Measurements from ENCODE around the gene COL9A2.

The COL9A2 gene

DNA sequence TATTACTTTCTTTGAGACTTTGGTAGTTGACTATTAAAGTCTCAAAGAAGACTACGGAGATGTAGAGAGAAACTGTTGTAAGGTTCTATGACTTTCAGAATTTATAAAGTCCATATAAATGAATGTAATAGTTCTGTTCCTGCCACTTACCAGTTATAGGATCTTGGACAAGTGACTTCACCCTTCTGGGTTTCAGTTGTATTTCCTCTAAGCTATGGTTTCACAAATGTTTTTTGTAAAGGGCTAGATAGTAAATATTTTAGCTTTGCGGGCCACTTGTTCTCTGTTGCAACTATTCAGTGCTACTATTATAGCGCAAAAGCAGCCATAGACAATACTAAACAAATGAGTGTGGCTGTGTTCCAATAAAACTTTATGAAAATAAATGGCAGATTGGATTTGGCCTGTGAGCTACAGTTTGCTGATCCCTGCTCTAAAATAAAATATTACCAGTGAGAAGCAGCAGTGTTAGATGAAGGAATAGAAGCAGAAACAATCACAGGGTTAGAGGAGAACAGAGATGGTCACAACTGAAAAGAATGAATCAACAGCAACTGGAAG lies 44.4 kb downstream of the COL9A2 start:
- Mint-ChIP-seq H3K27me3 (ENCODE audit: low read depth) (no peaks in the 10 kb centered on the region), H3K4me3 (no peak overlapping the region), H3K9me3 (no peaks in the 10 kb centered on the region), H3K4me1 (ENCODE audit: low read depth) (peaks cover 9% of the 10 kb centered on the region), H3K36me3 (ENCODE audit: low read depth) (peaks cover 49% of the 10 kb centered on the region), H3K27ac (no peak overlapping the region)
- DNase-seq (ENCODE audit: low spot score) = no peak

DNA sequence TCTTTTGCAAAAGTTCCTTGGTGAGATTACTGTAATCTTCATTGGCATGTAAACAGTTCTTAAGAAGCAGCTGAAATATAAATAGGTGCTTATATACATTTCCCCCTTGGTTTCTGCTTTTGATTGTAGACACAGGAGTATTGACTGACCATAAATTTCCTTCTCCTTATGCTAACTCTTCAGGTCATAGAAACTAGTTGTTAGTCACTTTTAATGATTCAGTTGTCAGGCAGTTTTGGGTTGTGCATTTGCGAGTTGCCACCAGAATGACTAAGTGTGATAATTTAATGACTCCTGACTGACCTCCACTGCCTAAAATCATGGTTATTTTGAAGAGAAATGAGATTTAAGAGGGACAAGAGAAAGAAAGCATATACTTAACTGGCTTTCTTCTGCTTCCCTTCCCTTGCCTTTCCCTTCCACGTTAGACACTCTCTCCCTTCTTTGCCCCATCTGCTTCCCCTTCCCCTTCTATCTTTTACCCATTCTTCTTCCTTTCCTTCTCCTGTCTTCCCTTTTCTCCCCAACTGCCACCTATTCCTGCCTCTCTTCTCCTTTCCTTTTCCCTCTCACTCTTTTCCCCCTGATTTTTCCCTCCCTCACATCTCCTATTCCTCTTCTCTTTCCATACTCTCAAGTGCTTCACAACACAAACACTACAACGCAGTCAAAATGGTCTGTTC lies 46.8 kb downstream of the COL9A2 start:
- H3K9me3 Mint-ChIP-seq = no peaks in the 10 kb centered on the region
- peak; percentile 22 for DNase-seq (ENCODE audit: low spot score)
- H3K27ac Mint-ChIP-seq = peak overlapping the region; percentile 39
- H3K27me3 Mint-ChIP-seq (ENCODE audit: low read depth) = no peaks in the 10 kb centered on the region
- H3K4me3 Mint-ChIP-seq = no peak overlapping the region
- peaks cover 53% of the 10 kb centered on the region for H3K36me3 Mint-ChIP-seq (ENCODE audit: low read depth)
- peaks cover 15% of the 10 kb centered on the region for H3K4me1 Mint-ChIP-seq (ENCODE audit: low read depth)

DNA sequence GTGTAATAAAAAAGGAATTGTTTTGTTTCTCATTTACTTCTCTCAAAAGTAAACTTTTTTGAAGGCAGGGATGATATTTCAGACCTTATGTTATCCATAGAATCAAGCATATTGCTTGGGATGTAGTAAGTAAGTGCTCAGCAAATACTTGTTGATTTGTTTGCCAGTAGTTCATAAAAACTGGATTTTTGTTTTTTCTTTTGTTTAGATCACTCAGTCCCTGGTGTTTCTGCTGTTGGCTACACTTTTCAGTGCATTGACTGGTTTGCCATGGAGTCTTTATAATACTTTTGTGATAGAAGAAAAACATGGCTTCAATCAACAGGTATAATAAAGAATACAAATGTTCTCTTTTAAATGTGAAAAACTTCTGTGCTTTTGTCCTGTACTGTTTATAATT lies 48.9 kb downstream of the COL9A2 start:
- no peaks in the 10 kb centered on the region for H3K9me3 Mint-ChIP-seq
- H3K36me3 Mint-ChIP-seq (ENCODE audit: low read depth) = peaks cover 50% of the 10 kb centered on the region
- no peak overlapping the region for H3K4me3 Mint-ChIP-seq
- no peak overlapping the region for H3K27ac Mint-ChIP-seq
- DNase-seq (ENCODE audit: low spot score) = no peak
- peaks cover 22% of the 10 kb centered on the region for H3K4me1 Mint-ChIP-seq (ENCODE audit: low read depth)
- no peaks in the 10 kb centered on the region for H3K27me3 Mint-ChIP-seq (ENCODE audit: low read depth)

DNA sequence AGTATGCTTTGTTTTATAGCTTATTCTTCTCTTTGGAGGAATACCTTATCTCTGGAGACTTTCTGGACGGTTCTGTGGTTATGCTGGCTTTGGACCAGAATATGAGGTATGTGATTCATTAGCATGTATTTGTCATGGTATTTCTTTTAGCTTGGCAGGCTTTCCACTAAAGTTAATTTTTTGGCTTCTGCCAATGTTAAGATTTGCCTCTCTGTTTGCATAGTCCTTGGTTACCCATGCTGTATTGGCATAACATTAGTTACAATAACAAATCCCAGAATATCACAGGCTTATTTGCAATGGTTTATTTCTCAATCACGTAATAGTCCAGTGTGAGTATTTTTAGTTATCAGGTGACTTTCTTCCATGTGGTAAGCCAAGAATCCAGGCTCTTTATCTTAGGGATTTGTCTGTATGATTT lies 49.3 kb downstream of the COL9A2 start:
- Mint-ChIP-seq H3K36me3 (ENCODE audit: low read depth) (peaks cover 52% of the 10 kb centered on the region), H3K4me1 (ENCODE audit: low read depth) (peaks cover 26% of the 10 kb centered on the region)

DNA sequence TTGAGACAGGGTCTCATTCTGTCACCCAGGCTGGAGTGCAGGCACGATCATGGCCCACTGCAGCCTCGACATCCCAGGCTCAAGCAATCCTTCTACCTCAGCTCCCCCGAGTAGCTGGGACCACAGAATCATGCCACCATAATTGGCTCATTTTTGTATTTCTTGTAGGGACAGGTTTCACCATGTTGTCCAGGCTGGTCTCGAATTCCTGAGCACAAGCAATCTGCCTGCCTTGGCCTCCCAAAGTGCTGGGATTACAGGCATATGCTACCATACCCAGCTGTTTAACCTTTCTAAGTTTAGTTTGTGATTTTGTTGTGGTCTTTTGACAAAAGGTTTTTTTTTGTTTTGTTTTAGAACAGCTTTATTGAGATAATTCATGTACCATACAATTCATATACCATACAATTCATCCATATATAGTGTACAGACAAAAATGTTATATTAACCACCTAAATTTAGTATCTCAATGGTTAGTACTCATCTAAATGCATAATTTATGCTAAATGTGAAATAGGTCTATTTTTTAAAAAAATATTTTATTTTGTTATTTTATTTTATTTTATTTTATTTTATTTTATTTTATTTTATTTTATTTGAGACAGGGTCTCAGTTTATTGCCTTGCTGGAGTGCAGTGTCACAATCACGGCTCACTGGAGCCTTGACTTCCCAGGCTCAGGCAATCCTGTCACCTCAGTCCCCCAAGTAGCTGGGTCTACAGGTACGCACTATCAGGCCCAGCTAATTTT lies 50.1 kb downstream of the COL9A2 start:
- no peak overlapping the region for H3K27ac Mint-ChIP-seq
- H3K9me3 Mint-ChIP-seq = no peaks in the 10 kb centered on the region
- no peak for DNase-seq (ENCODE audit: low spot score)
- H3K36me3 Mint-ChIP-seq (ENCODE audit: low read depth) = peaks cover 51% of the 10 kb centered on the region
- H3K4me3 Mint-ChIP-seq = no peak overlapping the region
- H3K4me1 Mint-ChIP-seq (ENCODE audit: low read depth) = peaks cover 31% of the 10 kb centered on the region
- H3K27me3 Mint-ChIP-seq (ENCODE audit: low read depth) = no peaks in the 10 kb centered on the region

More for the DNA sequence above, 49.3 kb downstream of the COL9A2 start:
- no peak overlapping the region for H3K4me3 Mint-ChIP-seq
- H3K27me3 Mint-ChIP-seq (ENCODE audit: low read depth) = no peaks in the 10 kb centered on the region
- H3K27ac Mint-ChIP-seq = no peak overlapping the region
- DNase-seq (ENCODE audit: low spot score) = no peak
- no peaks in the 10 kb centered on the region for H3K9me3 Mint-ChIP-seq

DNA sequence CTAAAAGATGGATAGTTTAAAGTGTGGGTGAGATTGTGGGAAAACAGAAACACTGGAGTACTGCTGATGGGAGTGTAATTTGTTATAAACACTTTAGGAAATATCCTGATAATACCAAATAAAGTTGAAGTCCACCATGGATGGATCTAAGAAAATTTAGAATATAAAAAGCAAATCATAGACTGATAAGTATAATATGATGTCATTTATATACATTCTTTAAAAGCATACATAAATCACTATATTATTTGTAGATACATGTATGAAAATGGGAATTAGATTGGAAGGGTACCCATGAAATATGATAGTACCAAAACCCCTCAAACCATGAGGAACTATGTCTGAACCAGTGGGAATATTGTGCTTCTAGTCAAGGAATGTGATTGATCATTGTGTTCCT lies 51.2 kb downstream of the COL9A2 start:
- H3K4me1 Mint-ChIP-seq (ENCODE audit: low read depth) = peaks cover 38% of the 10 kb centered on the region
- no peak overlapping the region for H3K27ac Mint-ChIP-seq
- H3K27me3 Mint-ChIP-seq (ENCODE audit: low read depth) = no peaks in the 10 kb centered on the region
- no peak overlapping the region for H3K4me3 Mint-ChIP-seq
- no peak for DNase-seq (ENCODE audit: low spot score)
- H3K9me3 Mint-ChIP-seq = no peaks in the 10 kb centered on the region
- H3K36me3 Mint-ChIP-seq (ENCODE audit: low read depth) = peaks cover 54% of the 10 kb centered on the region

DNA sequence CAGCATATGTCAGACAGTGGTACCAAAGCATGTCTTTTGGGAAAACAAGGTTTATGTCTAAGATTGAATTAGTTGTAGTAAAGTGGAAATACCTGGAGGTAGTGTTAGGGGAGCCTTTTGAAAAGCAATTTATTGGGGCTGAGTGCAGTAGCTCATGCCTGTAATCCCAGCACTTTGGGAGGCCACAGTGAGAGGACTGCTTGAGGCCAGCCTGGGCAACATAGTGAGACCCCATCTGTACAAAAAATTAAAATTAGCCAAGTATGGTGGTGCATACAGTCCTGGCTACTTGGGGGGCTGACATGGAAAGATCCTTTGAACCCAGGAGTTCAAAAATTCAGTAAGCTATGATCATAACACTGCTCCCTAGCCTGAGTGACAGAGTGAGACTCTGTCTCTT lies 51.8 kb downstream of the COL9A2 start:
- Mint-ChIP-seq H3K27ac (no peak overlapping the region), H3K27me3 (ENCODE audit: low read depth) (no peaks in the 10 kb centered on the region), H3K36me3 (ENCODE audit: low read depth) (peaks cover 55% of the 10 kb centered on the region), H3K4me3 (no peak overlapping the region), H3K9me3 (no peaks in the 10 kb centered on the region), H3K4me1 (ENCODE audit: low read depth) (peaks cover 38% of the 10 kb centered on the region)
- DNase-seq (ENCODE audit: low spot score) = no peak

DNA sequence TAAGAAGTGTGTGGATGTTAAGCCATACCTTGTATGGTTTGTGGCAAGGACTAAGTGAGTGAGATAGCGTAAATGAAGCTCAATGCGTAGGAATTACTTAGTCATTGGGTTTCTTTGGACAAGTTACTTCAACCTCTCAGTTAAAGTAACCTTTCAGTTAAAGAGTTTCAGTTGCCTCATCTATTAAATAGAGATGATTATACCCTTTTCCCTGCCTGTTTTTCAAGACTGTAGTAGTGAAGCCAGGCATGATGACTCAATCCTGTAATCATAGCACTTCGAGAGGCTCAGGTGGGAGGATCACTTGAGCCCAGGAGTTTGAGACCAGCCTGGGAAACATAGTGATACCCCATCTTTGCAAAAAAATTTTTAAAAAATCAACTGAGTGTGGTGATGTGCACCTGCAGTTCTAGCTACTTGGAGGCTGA lies 52.7 kb downstream of the COL9A2 start:
- DNase-seq (ENCODE audit: low spot score) = peak; percentile 56
- H3K27me3 Mint-ChIP-seq (ENCODE audit: low read depth) = no peaks in the 10 kb centered on the region
- H3K4me1 Mint-ChIP-seq (ENCODE audit: low read depth) = peaks cover 38% of the 10 kb centered on the region
- peaks cover 53% of the 10 kb centered on the region for H3K36me3 Mint-ChIP-seq (ENCODE audit: low read depth)
- no peaks in the 10 kb centered on the region for H3K9me3 Mint-ChIP-seq
- no peak overlapping the region for H3K4me3 Mint-ChIP-seq
- peak overlapping the region; percentile 49 for H3K27ac Mint-ChIP-seq

DNA sequence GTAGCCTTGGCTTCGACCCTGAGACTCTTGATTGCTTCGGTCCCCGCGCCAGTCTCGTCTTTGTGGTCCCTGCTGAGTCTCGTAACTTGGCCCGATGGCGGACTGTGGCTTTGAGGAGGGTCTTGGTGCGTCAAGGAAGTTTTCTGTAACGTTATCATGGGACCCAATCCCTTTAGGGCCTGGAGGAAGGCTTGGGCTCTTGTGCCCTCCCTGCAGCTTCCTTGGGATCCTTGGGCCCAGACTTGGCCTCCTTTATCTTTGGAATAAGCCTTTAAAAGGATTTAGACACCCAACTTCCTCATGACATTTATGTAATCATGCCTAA lies 58.7 kb downstream of the COL9A2 start:
- no peak for DNase-seq (ENCODE audit: low spot score)
- H3K27ac Mint-ChIP-seq = peak overlapping the region; percentile 99
- H3K9me3 Mint-ChIP-seq = no peaks in the 10 kb centered on the region
- H3K4me1 Mint-ChIP-seq (ENCODE audit: low read depth) = peaks cover 46% of the 10 kb centered on the region
- no peaks in the 10 kb centered on the region for H3K27me3 Mint-ChIP-seq (ENCODE audit: low read depth)
- peak overlapping the region; percentile 97 for H3K4me3 Mint-ChIP-seq
- peaks cover 46% of the 10 kb centered on the region for H3K36me3 Mint-ChIP-seq (ENCODE audit: low read depth)

DNA sequence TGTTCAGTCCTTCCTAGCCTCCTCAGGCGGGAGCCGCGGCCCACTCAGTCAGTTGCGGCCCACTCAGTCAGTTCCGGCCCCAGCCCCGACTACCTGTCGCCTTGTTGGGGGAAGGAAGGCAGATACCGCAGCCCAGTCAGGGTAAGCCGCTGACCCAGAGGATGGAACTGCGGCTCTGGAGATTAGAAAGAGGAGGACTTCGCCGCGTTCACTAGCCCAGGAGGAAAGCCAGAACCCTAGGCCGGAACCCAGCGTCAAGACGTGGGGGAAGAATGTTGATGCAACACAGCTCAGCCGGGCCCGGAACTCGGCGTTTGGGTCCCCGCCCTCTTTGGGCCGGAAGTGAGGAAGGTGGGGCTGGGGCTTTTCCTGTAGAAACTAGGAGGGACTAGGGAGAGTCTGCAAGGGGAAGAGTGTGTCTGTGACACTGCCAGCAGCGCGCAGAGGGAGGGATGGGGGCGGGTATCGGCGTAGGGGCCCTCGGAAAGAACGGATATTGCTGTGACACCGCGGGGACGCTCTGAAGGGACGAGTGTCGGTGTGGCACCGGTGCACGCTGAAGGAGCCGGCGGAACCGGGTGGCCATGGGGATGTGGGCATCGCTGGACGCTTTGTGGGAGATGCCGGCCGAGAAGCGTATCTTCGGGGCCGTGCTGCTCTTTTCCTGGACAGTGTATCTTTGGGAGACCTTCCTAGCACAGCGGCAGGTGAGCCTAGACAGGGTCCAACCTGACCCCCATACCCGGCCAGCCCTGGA lies 59.2 kb downstream of the COL9A2 start, which contains the start of gene ZMPSTE24:
TSS of gene ZMPSTE24 (plus strand) at position 549 of the 757 bp plus-strand sequence. CDS start at position 585, 36 bp downstream.
- H3K27me3 Mint-ChIP-seq (ENCODE audit: low read depth) = no peaks in the 10 kb centered on the region
- peaks cover 42% of the 10 kb centered on the region for H3K36me3 Mint-ChIP-seq (ENCODE audit: low read depth)
- H3K9me3 Mint-ChIP-seq = no peaks in the 10 kb centered on the region
- peaks cover 45% of the 10 kb centered on the region for H3K4me1 Mint-ChIP-seq (ENCODE audit: low read depth)
- DNase-seq (ENCODE audit: low spot score) = peak; percentile 93
- H3K27ac Mint-ChIP-seq = peak within 1 kb of the TSS; percentile 99
- H3K4me3 Mint-ChIP-seq = peak within 1 kb of the TSS; percentile 97

DNA sequence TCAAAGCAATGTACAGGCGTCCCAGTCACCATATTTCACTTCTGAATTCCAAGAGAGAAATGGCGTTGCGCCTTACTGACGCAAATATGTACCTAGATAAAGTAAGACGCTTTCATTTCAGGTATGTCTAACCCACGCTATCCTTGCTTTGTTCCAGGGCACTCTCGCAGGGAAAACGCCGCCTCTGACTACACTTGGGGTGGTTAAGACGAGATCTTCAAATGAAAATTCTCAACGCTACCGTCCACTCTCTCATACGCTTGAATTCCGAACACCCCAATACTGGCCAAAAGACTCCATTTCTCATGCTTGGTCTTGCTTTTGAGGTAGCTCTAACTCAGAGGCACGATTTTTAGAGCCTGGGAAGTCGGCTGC lies 59.8 kb downstream of the COL9A2 start:
- Mint-ChIP-seq H3K9me3 (no peaks in the 10 kb centered on the region), H3K4me1 (ENCODE audit: low read depth) (peaks cover 41% of the 10 kb centered on the region), H3K27me3 (ENCODE audit: low read depth) (no peaks in the 10 kb centered on the region), H3K4me3 (peak overlapping the region; percentile 97), H3K36me3 (ENCODE audit: low read depth) (peaks cover 38% of the 10 kb centered on the region), H3K27ac (peak overlapping the region; percentile 99)
- no peak for DNase-seq (ENCODE audit: low spot score)

DNA sequence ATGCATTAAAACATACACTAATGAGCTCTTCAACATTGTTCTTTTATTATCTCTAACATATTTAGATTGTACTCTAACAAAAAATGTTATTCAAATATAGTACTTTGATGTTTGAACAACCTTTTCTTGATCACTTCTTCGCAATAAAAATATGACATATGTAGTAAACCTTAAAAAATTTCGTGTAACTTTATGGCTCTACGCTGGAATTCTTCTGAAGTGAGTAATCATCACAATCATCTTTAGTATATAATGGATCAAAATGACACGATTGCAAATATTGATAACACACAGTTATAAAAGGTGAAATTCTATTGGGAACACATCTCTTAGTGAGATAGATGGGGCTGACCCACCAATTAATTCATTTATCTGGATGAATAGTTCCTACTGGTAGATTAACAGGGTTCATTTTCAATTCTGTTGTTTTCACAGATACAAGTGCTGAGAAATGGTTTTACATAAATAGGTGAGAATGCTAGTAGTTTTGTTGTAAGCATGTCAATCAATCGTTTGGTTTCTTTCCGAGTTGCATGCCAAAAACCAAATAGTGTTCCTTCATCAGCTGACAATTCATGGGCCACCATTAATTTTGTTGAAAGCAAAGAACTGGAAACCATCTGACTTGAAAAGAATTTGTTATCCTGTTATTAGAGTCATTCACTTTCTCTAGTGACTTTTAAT lies 60.5 kb downstream of the COL9A2 start:
- no peaks in the 10 kb centered on the region for H3K27me3 Mint-ChIP-seq (ENCODE audit: low read depth)
- H3K4me1 Mint-ChIP-seq (ENCODE audit: low read depth) = peaks cover 37% of the 10 kb centered on the region
- H3K27ac Mint-ChIP-seq = peak overlapping the region; percentile 99
- DNase-seq (ENCODE audit: low spot score) = no peak
- peak overlapping the region; percentile 97 for H3K4me3 Mint-ChIP-seq
- H3K9me3 Mint-ChIP-seq = no peaks in the 10 kb centered on the region
- H3K36me3 Mint-ChIP-seq (ENCODE audit: low read depth) = peaks cover 32% of the 10 kb centered on the region

DNA sequence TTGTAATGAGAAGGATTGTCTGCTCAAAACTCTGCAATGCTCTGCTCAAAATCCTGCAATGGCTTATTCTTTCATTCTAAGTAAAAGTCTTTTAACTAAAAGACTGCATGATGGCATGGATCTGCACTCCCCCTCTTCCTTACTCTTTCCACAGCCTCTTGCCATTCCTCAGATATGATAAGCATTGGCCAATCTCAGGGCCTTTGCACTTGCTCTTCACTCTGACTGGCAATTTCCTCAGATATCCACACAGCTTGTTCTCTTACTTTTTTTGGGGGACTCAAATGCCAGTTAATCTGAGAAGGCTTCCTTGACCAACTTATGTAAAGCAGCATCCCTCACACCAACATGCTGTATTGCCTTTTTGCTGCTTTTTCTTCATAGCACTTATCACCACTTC lies 61.9 kb downstream of the COL9A2 start:
- Mint-ChIP-seq H3K4me3 (no peak overlapping the region), H3K27me3 (ENCODE audit: low read depth) (no peaks in the 10 kb centered on the region), H3K9me3 (no peaks in the 10 kb centered on the region), H3K4me1 (ENCODE audit: low read depth) (peaks cover 36% of the 10 kb centered on the region), H3K36me3 (ENCODE audit: low read depth) (peaks cover 19% of the 10 kb centered on the region), H3K27ac (no peak overlapping the region)
- DNase-seq (ENCODE audit: low spot score) = no peak
